SK-N-SH (cell line): ENCODE results near the gene PAPOLB.

Experiments
- CTCF ChIP-seq: fragments of 200-600 bp; sonication (generic); IDR thresholded peaks from 2 replicates; pipeline ENCODE4 v1.6.1; 2017; ENCODE audit warnings: antibody characterized with exemption, mild to moderate bottlenecking, moderate library complexity
- GABPA ChIP-seq: IDR thresholded peaks from 2 replicates; pipeline ENCODE4 v1.4.0; 2012; ENCODE audit warnings: low read depth, mild to moderate bottlenecking
- JUND ChIP-seq: IDR thresholded peaks from 2 replicates; pipeline ENCODE4 v1.4.0; 2012
- POLR2AphosphoS5 ChIP-seq: IDR thresholded peaks from 2 replicates; pipeline ENCODE4 v1.6.1; 2012; ENCODE audit warnings: low read depth, low read length
- RAD21 ChIP-seq: IDR thresholded peaks from 2 replicates; pipeline ENCODE4 v1.6.1; 2012; ENCODE audit warnings: mild to moderate bottlenecking, low read length
- TEAD4 ChIP-seq: IDR thresholded peaks from 2 replicates; pipeline ENCODE4 v1.4.0; 2012; ENCODE audit warnings: mild to moderate bottlenecking, borderline replicate concordance; ENCODE audit not compliant: insufficient read depth
- YY1 ChIP-seq: IDR thresholded peaks from 2 replicates; pipeline ENCODE4 v1.4.0; 2012; ENCODE audit warnings: low read depth, mild to moderate bottlenecking
- TF ChIP-seq, protein P1 (sequence below): IDR thresholded peaks from 2 replicates; pipeline ENCODE4 v1.6.1; 2012; ENCODE audit warnings: mild to moderate bottlenecking, low read depth, low read length, moderate library complexity

- TF ChIP-seq YY1 (no peak), GABPA (no peak), POLR2AphosphoS5 (no peak), CTCF (no peak), RAD21 (no peak), TEAD4 (no peak), JUND (no peak)
- TF ChIP-seq, protein P1, sequence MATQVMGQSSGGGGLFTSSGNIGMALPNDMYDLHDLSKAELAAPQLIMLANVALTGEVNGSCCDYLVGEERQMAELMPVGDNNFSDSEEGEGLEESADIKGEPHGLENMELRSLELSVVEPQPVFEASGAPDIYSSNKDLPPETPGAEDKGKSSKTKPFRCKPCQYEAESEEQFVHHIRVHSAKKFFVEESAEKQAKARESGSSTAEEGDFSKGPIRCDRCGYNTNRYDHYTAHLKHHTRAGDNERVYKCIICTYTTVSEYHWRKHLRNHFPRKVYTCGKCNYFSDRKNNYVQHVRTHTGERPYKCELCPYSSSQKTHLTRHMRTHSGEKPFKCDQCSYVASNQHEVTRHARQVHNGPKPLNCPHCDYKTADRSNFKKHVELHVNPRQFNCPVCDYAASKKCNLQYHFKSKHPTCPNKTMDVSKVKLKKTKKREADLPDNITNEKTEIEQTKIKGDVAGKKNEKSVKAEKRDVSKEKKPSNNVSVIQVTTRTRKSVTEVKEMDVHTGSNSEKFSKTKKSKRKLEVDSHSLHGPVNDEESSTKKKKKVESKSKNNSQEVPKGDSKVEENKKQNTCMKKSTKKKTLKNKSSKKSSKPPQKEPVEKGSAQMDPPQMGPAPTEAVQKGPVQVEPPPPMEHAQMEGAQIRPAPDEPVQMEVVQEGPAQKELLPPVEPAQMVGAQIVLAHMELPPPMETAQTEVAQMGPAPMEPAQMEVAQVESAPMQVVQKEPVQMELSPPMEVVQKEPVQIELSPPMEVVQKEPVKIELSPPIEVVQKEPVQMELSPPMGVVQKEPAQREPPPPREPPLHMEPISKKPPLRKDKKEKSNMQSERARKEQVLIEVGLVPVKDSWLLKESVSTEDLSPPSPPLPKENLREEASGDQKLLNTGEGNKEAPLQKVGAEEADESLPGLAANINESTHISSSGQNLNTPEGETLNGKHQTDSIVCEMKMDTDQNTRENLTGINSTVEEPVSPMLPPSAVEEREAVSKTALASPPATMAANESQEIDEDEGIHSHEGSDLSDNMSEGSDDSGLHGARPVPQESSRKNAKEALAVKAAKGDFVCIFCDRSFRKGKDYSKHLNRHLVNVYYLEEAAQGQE: no peak
These were observed 41.3 kb downstream of the PAPOLB start for GRCh38 chr7:4820405-4820966.
